Measurements from ENCODE around the gene ADGRB3. TPM values are rescaled to one million over a fixed set of nuclear protein-coding genes. Genes with fewer than 3 reads are reported as not detected.

Gene ADGRB3
- total RNA-seq, 4 donors from 2014 or later, result 1.6 to 2.6 (median 1.8) TPM

- no peak for TF ChIP-seq CTCF (IDR thresholded peaks at IDR 0.05; ENCODE audit: low read depth)
These were observed 476.2 kb downstream of the ADGRB3 start for GRCh38 chr6:69111301-69111700.

GRCh38 chr6:69116658-69117057, 481.6 kb downstream of the ADGRB3 start:
- TF ChIP-seq CTCF (IDR thresholded peaks at IDR 0.05; ENCODE audit: low read depth), result no peak

GRCh38 chr6:69122407-69122773, 487.3 kb downstream of the ADGRB3 start:
- no peak for TF ChIP-seq CTCF (IDR thresholded peaks at IDR 0.05; ENCODE audit: low read depth)

- TF ChIP-seq CTCF (IDR thresholded peaks at IDR 0.05; ENCODE audit: low read depth), result no peak
These were observed 493.3 kb downstream of the ADGRB3 start for GRCh38 chr6:69128411-69128810.

GRCh38 chr6:69129046-69129445, 494.0 kb downstream of the ADGRB3 start:
- no peak for TF ChIP-seq CTCF (IDR thresholded peaks at IDR 0.05; ENCODE audit: low read depth)

GRCh38 chr6:69135927-69136326, 500.8 kb downstream of the ADGRB3 start:
- TF ChIP-seq CTCF (IDR thresholded peaks at IDR 0.05; ENCODE audit: low read depth), result no peak

- no peak for TF ChIP-seq CTCF (IDR thresholded peaks at IDR 0.05; ENCODE audit: low read depth)
These were observed 503.1 kb downstream of the ADGRB3 start for GRCh38 chr6:69138148-69138547.

Data from subcutaneous adipose tissue (tissue), 4 donors.